ENCODE measurements around the gene DEK.

The DEK gene

GRCh38 chr6:18284261-18284660 lies 19.9 kb upstream of the DEK start:
- Histone ChIP-seq H3K9ac (ENCODE audit: low read depth in 1 of 2, low read length in 2 of 2) (no peak overlapping the region), H3K27ac (ENCODE audit: low read depth, low read length) (no peak overlapping the region), H3K36me3 (ENCODE audit: control insufficient read depth in 1 of 2, insufficient read depth in 2 of 2, low read length in 2 of 2) (no peaks in the 10 kb centered on the region), H3K27me3 (ENCODE audit: control insufficient read depth in 1 of 2, insufficient read depth in 2 of 2, low read length in 2 of 2) (peaks cover 0 to 5% of the 10 kb centered on the region in 2 donors), H3K4me1 (ENCODE audit: control insufficient read depth in 1 of 2, insufficient read depth in 2 of 2, low read length in 2 of 2) (peaks cover 0 to 6% of the 10 kb centered on the region in 2 donors), H3K4me3 (ENCODE audit: low read depth in 1 of 2, low read length in 2 of 2) (no peak overlapping the region), H3K9me3 (ENCODE audit: control insufficient read depth in 1 of 2, low read length in 2 of 2) (no peaks in the 10 kb centered on the region)

- H3K4me3 ChIP-seq (ENCODE audit: low read depth in 1 of 2, low read length in 2 of 2) = no peak overlapping the region
- H3K4me1 ChIP-seq (ENCODE audit: control insufficient read depth in 1 of 2, insufficient read depth in 2 of 2, low read length in 2 of 2) = no peaks in the 10 kb centered on the region
- H3K36me3 ChIP-seq (ENCODE audit: control insufficient read depth in 1 of 2, insufficient read depth in 2 of 2, low read length in 2 of 2) = no peaks in the 10 kb centered on the region
- H3K27me3 ChIP-seq (ENCODE audit: control insufficient read depth in 1 of 2, insufficient read depth in 2 of 2, low read length in 2 of 2) = peaks cover 0 to 19% of the 10 kb centered on the region in 2 donors
- H3K9ac ChIP-seq (ENCODE audit: low read depth in 1 of 2, low read length in 2 of 2) = no peak overlapping the region
- no peaks in the 10 kb centered on the region for H3K9me3 ChIP-seq (ENCODE audit: control insufficient read depth in 1 of 2, low read length in 2 of 2)
- H3K27ac ChIP-seq (ENCODE audit: low read depth, low read length) = no peak overlapping the region
These were observed 17.2 kb upstream of the DEK start for GRCh38 chr6:18281564-18281963.

DNA sequence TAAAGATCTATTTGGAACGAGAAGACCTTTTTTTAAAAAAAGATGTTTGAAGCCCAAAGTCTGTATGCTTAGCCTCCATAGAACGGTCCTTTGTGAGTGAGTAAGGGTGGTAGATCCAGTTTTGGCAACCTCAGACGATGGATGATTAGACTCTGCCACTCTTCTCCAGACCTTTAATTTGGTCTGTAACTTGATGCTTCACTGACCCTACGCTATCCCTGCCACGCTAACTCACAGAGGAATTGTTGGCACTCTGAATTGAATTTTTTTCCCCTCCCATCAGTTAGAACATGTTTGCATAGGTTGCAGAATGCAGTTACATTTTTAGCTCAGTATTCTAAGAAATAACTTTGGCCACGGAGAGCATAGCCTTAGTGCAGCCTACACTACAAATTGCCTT lies 15.8 kb upstream of the DEK start:
- no peak overlapping the region for H3K9ac ChIP-seq (ENCODE audit: low read depth in 1 of 2, low read length in 2 of 2)
- H3K9me3 ChIP-seq (ENCODE audit: control insufficient read depth in 1 of 2, low read length in 2 of 2) = no peaks in the 10 kb centered on the region
- peaks cover 0 to 20% of the 10 kb centered on the region in 2 donors for H3K27me3 ChIP-seq (ENCODE audit: control insufficient read depth in 1 of 2, insufficient read depth in 2 of 2, low read length in 2 of 2)
- H3K4me3 ChIP-seq (ENCODE audit: low read depth in 1 of 2, low read length in 2 of 2) = no peak overlapping the region
- H3K4me1 ChIP-seq (ENCODE audit: control insufficient read depth in 1 of 2, insufficient read depth in 2 of 2, low read length in 2 of 2) = no peaks in the 10 kb centered on the region
- no peak overlapping the region for H3K27ac ChIP-seq (ENCODE audit: low read depth, low read length)
- no peaks in the 10 kb centered on the region for H3K36me3 ChIP-seq (ENCODE audit: control insufficient read depth in 1 of 2, insufficient read depth in 2 of 2, low read length in 2 of 2)

GRCh38 chr6:18279422-18279821 lies 15.1 kb upstream of the DEK start:
- Histone ChIP-seq H3K4me1 (ENCODE audit: control insufficient read depth in 1 of 2, insufficient read depth in 2 of 2, low read length in 2 of 2) (no peaks in the 10 kb centered on the region), H3K4me3 (ENCODE audit: low read depth in 1 of 2, low read length in 2 of 2) (no peak overlapping the region), H3K36me3 (ENCODE audit: control insufficient read depth in 1 of 2, insufficient read depth in 2 of 2, low read length in 2 of 2) (no peaks in the 10 kb centered on the region), H3K27me3 (ENCODE audit: control insufficient read depth in 1 of 2, insufficient read depth in 2 of 2, low read length in 2 of 2) (peaks cover 0 to 20% of the 10 kb centered on the region in 2 donors), H3K27ac (ENCODE audit: low read depth, low read length) (no peak overlapping the region), H3K9me3 (ENCODE audit: control insufficient read depth in 1 of 2, low read length in 2 of 2) (no peaks in the 10 kb centered on the region), H3K9ac (ENCODE audit: low read depth in 1 of 2, low read length in 2 of 2) (no peak overlapping the region)

DNA sequence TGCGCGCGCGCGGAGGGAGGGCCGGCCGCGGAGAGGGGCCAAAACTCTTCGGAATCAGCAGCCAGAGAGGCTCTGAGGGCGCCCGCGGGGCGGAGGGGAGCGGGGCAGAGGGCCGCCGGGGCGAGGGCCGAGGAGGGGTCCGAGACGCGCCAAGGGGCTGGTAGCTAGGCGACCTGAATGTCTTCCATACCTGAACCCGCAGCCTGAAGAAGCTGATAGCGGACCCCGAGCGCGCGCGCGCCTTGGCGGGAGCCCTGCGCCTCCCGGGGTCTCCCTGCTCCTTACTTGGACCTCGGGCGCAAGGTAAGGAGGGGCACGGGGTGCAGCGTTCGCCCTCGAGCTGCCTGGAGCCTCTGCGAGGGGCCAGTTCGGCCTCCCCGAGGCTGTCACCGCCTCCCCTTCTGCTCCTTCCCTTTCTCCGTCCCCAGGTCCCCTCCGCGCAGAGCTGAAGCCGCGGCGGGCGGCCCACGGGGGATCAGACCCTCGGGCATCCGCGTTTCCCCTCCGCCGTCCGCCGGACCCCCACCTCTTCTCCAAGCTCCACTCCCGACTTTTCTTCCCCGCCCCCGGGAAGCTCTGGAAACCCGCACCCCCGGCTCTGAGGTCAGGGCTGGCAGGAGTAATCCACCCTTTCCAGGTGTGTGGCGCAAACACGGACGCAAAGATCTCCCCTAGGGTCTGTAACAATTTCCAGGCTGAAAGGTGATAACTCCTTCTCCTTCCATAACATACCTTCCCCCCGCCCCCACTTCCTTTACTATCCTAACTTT lies 13.1 kb upstream of the DEK start:
- Histone ChIP-seq H3K36me3 (ENCODE audit: control insufficient read depth in 1 of 2, insufficient read depth in 2 of 2, low read length in 2 of 2) (no peaks in the 10 kb centered on the region), H3K9ac (ENCODE audit: low read depth in 1 of 2, low read length in 2 of 2) (no peak overlapping the region), H3K27me3 (ENCODE audit: control insufficient read depth in 1 of 2, insufficient read depth in 2 of 2, low read length in 2 of 2) (peaks cover 0 to 20% of the 10 kb centered on the region in 2 donors), H3K9me3 (ENCODE audit: control insufficient read depth in 1 of 2, low read length in 2 of 2) (no peaks in the 10 kb centered on the region), H3K27ac (ENCODE audit: low read depth, low read length) (no peak overlapping the region), H3K4me1 (ENCODE audit: control insufficient read depth in 1 of 2, insufficient read depth in 2 of 2, low read length in 2 of 2) (peaks cover 0 to 5% of the 10 kb centered on the region in 2 donors), H3K4me3 (ENCODE audit: low read depth in 1 of 2, low read length in 2 of 2) (peak overlapping the region; percentile 60 to 68)

GRCh38 chr6:18276610-18277236 lies 12.4 kb upstream of the DEK start:
- no peak overlapping the region for H3K27ac ChIP-seq (ENCODE audit: low read depth, low read length)
- no peaks in the 10 kb centered on the region for H3K36me3 ChIP-seq (ENCODE audit: control insufficient read depth in 1 of 2, insufficient read depth in 2 of 2, low read length in 2 of 2)
- H3K4me3 ChIP-seq (ENCODE audit: low read depth in 1 of 2, low read length in 2 of 2) = peak overlapping the region; percentile 60 to 68
- H3K4me1 ChIP-seq (ENCODE audit: control insufficient read depth in 1 of 2, insufficient read depth in 2 of 2, low read length in 2 of 2) = peaks cover 0 to 10% of the 10 kb centered on the region in 2 donors
- H3K27me3 ChIP-seq (ENCODE audit: control insufficient read depth in 1 of 2, insufficient read depth in 2 of 2, low read length in 2 of 2) = peaks cover 0 to 20% of the 10 kb centered on the region in 2 donors
- H3K9me3 ChIP-seq (ENCODE audit: control insufficient read depth in 1 of 2, low read length in 2 of 2) = no peaks in the 10 kb centered on the region
- H3K9ac ChIP-seq (ENCODE audit: low read depth in 1 of 2, low read length in 2 of 2) = no peak overlapping the region

DNA sequence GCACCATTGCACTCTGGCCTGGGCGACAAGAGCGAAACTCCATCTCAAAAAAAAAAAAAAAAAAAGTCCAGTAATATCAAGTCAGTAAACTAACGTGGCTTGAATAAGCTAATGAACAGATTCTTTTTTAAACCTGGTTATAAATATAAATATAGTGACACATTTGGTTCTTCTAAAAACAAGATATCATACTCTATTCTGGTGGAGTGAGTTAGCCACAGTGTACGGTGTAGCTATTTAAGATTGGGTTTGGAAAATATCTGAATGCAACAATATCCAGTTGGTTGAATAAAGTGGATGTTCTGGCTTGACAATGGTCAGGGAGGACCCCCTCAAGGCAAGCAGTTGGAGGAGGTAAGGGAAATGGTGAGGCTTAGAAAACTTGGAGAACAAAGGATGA lies 5.9 kb upstream of the DEK start:
- Histone ChIP-seq H3K4me1 (ENCODE audit: control insufficient read depth in 1 of 2, insufficient read depth in 2 of 2, low read length in 2 of 2) (peaks cover 12 to 25% of the 10 kb centered on the region in 2 donors), H3K36me3 (ENCODE audit: control insufficient read depth in 1 of 2, insufficient read depth in 2 of 2, low read length in 2 of 2) (no peaks in the 10 kb centered on the region), H3K9me3 (ENCODE audit: control insufficient read depth in 1 of 2, low read length in 2 of 2) (no peaks in the 10 kb centered on the region), H3K4me3 (ENCODE audit: low read depth in 1 of 2, low read length in 2 of 2) (no peak overlapping the region), H3K9ac (ENCODE audit: low read depth in 1 of 2, low read length in 2 of 2) (no peak overlapping the region), H3K27ac (ENCODE audit: low read depth, low read length) (no peak overlapping the region), H3K27me3 (ENCODE audit: control insufficient read depth in 1 of 2, insufficient read depth in 2 of 2, low read length in 2 of 2) (no peaks in the 10 kb centered on the region)

GRCh38 chr6:18269717-18270116 lies 5.4 kb upstream of the DEK start:
- H3K9me3 ChIP-seq (ENCODE audit: control insufficient read depth in 1 of 2, low read length in 2 of 2) = no peaks in the 10 kb centered on the region
- H3K4me1 ChIP-seq (ENCODE audit: control insufficient read depth in 1 of 2, insufficient read depth in 2 of 2, low read length in 2 of 2) = peaks cover 17 to 29% of the 10 kb centered on the region in 2 donors
- H3K36me3 ChIP-seq (ENCODE audit: control insufficient read depth in 1 of 2, insufficient read depth in 2 of 2, low read length in 2 of 2) = no peaks in the 10 kb centered on the region
- no peak overlapping the region for H3K9ac ChIP-seq (ENCODE audit: low read depth in 1 of 2, low read length in 2 of 2)
- H3K27ac ChIP-seq (ENCODE audit: low read depth, low read length) = no peak overlapping the region
- H3K4me3 ChIP-seq (ENCODE audit: low read depth in 1 of 2, low read length in 2 of 2) = no peak overlapping the region
- no peaks in the 10 kb centered on the region for H3K27me3 ChIP-seq (ENCODE audit: control insufficient read depth in 1 of 2, insufficient read depth in 2 of 2, low read length in 2 of 2)

DNA sequence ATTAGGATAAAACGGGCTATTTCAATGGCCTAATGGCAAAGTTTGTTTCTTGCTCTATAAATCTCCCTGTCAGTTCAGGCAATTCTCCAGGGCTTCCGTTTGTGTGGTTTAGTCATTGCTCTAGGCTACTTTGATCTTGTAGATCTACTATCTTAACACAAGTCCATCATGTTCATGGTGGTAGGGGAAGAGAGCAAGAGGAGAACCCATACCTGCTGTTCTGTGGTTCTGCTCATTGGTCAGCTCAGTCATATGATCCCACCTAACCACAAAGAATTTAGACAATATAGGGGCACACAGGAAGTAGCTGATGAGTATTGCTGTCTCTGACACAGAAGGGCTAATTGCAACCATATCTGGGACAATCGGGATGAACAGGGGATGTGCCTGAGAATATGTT lies 4.9 kb upstream of the DEK start:
- Histone ChIP-seq H3K4me1 (ENCODE audit: control insufficient read depth in 1 of 2, insufficient read depth in 2 of 2, low read length in 2 of 2) (peaks cover 17 to 29% of the 10 kb centered on the region in 2 donors), H3K36me3 (ENCODE audit: control insufficient read depth in 1 of 2, insufficient read depth in 2 of 2, low read length in 2 of 2) (no peaks in the 10 kb centered on the region), H3K27me3 (ENCODE audit: control insufficient read depth in 1 of 2, insufficient read depth in 2 of 2, low read length in 2 of 2) (no peaks in the 10 kb centered on the region), H3K27ac (ENCODE audit: low read depth, low read length) (no peak overlapping the region), H3K4me3 (ENCODE audit: low read depth in 1 of 2, low read length in 2 of 2) (no peak overlapping the region), H3K9me3 (ENCODE audit: control insufficient read depth in 1 of 2, low read length in 2 of 2) (no peaks in the 10 kb centered on the region), H3K9ac (ENCODE audit: low read depth in 1 of 2, low read length in 2 of 2) (no peak overlapping the region)

DNA sequence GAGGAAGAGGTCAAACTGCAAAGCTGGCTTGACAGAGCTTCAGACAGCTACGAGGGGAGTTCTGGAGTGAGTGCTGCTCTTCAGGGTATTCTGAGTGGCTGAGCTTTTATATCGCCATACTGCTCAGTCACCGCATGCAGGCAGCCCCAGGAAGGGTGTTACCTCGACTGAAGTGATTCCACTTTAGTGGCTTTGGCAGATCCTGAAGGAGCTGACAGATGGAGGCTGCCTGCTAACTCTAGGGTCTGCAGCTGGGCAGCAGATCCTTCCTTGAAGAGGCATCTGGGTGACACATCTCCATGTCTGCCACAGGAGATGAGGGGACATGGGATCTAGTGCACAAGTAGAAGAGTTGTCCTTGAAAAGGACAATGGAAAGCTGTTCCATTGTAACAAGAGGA lies 3.7 kb upstream of the DEK start:
- no peaks in the 10 kb centered on the region for H3K27me3 ChIP-seq (ENCODE audit: control insufficient read depth in 1 of 2, insufficient read depth in 2 of 2, low read length in 2 of 2)
- H3K4me3 ChIP-seq (ENCODE audit: low read depth in 1 of 2, low read length in 2 of 2) = no peak overlapping the region
- H3K9ac ChIP-seq (ENCODE audit: low read depth in 1 of 2, low read length in 2 of 2) = no peak overlapping the region
- H3K36me3 ChIP-seq (ENCODE audit: control insufficient read depth in 1 of 2, insufficient read depth in 2 of 2, low read length in 2 of 2) = no peaks in the 10 kb centered on the region
- no peaks in the 10 kb centered on the region for H3K9me3 ChIP-seq (ENCODE audit: control insufficient read depth in 1 of 2, low read length in 2 of 2)
- peaks cover 17 to 29% of the 10 kb centered on the region in 2 donors for H3K4me1 ChIP-seq (ENCODE audit: control insufficient read depth in 1 of 2, insufficient read depth in 2 of 2, low read length in 2 of 2)
- H3K27ac ChIP-seq (ENCODE audit: low read depth, low read length) = no peak overlapping the region

All from duodenal mucosa (tissue), 2 donors.